ENCODE measurements around the gene CASZ1. TPM values are rescaled to one million over a fixed set of nuclear protein-coding genes. Genes with fewer than 3 reads are reported as not detected.

The CASZ1 gene
- total and polyA plus RNA-seq, 5 experiments from 2014 or later = 0.60 to 13.0 (median 1.4) TPM

- no peak for DNase-seq
- Mint-ChIP-seq H3K4me3 (no peak overlapping the region), H3K27ac (no peak overlapping the region), H3K9me3 (no peaks in the 10 kb centered on the region), H3K36me3 (peaks cover 0 to 5% (median 0%) of the 10 kb centered on the region in 3 donors), H3K4me1 (peaks cover 0 to 1% (median 0%) of the 10 kb centered on the region in 4 donors), H3K27me3 (no peaks in the 10 kb centered on the region)
- no peak for ATAC-seq
- POLR2A ChIA-PET = no interaction called here
Measured at GRCh38 chr1:10651793-10652192, 144.7 kb downstream of the CASZ1 start.

- POLR2A ChIA-PET = no interaction called here
- H3K9me3 Mint-ChIP-seq = no peaks in the 10 kb centered on the region
Measured at GRCh38 chr1:10651389-10651766, 145.1 kb downstream of the CASZ1 start.

GRCh38 chr1:10650556-10651388 lies 145.7 kb downstream of the CASZ1 start:
- H3K27ac Mint-ChIP-seq = no peak overlapping the region
- H3K27me3 Mint-ChIP-seq = no peaks in the 10 kb centered on the region
- H3K36me3 Mint-ChIP-seq = peaks cover 0 to 5% (median 0%) of the 10 kb centered on the region in 3 donors
- no peak overlapping the region for H3K4me3 Mint-ChIP-seq
- POLR2A ChIA-PET = no interaction called here
- ATAC-seq (no peak), DNase-seq (no peak)
- H3K9me3 Mint-ChIP-seq = no peaks in the 10 kb centered on the region
- H3K4me1 Mint-ChIP-seq = no peaks in the 10 kb centered on the region

More at GRCh38 chr1:10651389-10651766, 145.1 kb downstream of the CASZ1 start:
- no peaks in the 10 kb centered on the region for H3K27me3 Mint-ChIP-seq
- no peak for DNase-seq
- H3K36me3 Mint-ChIP-seq = peaks cover 0 to 5% (median 0%) of the 10 kb centered on the region in 3 donors
- H3K27ac Mint-ChIP-seq = no peak overlapping the region
- ATAC-seq = no peak
- H3K4me1 Mint-ChIP-seq = peaks cover 0 to 1% (median 0%) of the 10 kb centered on the region in 4 donors
- H3K4me3 Mint-ChIP-seq = no peak overlapping the region

GRCh38 chr1:10649517-10650201 lies 146.8 kb downstream of the CASZ1 start:
- Mint-ChIP-seq H3K27me3 (no peaks in the 10 kb centered on the region), H3K9me3 (no peaks in the 10 kb centered on the region), H3K36me3 (peaks cover 0 to 5% (median 0%) of the 10 kb centered on the region in 3 donors), H3K27ac (no peak overlapping the region), H3K4me1 (no peaks in the 10 kb centered on the region), H3K4me3 (no peak overlapping the region)
- ATAC-seq (no peak), DNase-seq (no peak)
- POLR2A ChIA-PET = no interaction called here

GRCh38 chr1:10648689-10649516 lies 147.5 kb downstream of the CASZ1 start:
- H3K4me1 Mint-ChIP-seq = no peaks in the 10 kb centered on the region
- ATAC-seq (no peak), DNase-seq (no peak)
- no peaks in the 10 kb centered on the region for H3K27me3 Mint-ChIP-seq
- H3K4me3 Mint-ChIP-seq = no peak overlapping the region
- peaks cover 0 to 4% (median 3%) of the 10 kb centered on the region in 3 donors for H3K36me3 Mint-ChIP-seq
- POLR2A ChIA-PET = interaction anchor here (0.5 kb wide), 1 partner anchor 84 kb away, joined by 3 read pairs; no protein-coding TSS in a partner anchor
- H3K27ac Mint-ChIP-seq = no peak overlapping the region
- H3K9me3 Mint-ChIP-seq = no peaks in the 10 kb centered on the region

GRCh38 chr1:10647414-10648170 lies 148.9 kb downstream of the CASZ1 start:
- ATAC-seq = no peak
- no peak for DNase-seq
- POLR2A ChIA-PET = no interaction called here
- Mint-ChIP-seq H3K27me3 (no peaks in the 10 kb centered on the region), H3K27ac (no peak overlapping the region), H3K4me1 (no peaks in the 10 kb centered on the region), H3K36me3 (peaks cover 0 to 3% (median 0%) of the 10 kb centered on the region in 3 donors), H3K4me3 (no peak overlapping the region), H3K9me3 (no peaks in the 10 kb centered on the region)

- peaks cover 0 to 3% (median 0%) of the 10 kb centered on the region in 3 donors for H3K36me3 Mint-ChIP-seq
- DNase-seq = no peak
Measured at GRCh38 chr1:10646347-10646861, 150.0 kb downstream of the CASZ1 start.

GRCh38 chr1:10644307-10645128 lies 151.9 kb downstream of the CASZ1 start:
- DNase-seq = no peak
- Mint-ChIP-seq H3K4me3 (no peak overlapping the region), H3K4me1 (no peaks in the 10 kb centered on the region), H3K9me3 (no peaks in the 10 kb centered on the region), H3K27me3 (no peaks in the 10 kb centered on the region), H3K27ac (no peak overlapping the region), H3K36me3 (peaks cover 0 to 3% (median 0%) of the 10 kb centered on the region in 3 donors)
- POLR2A ChIA-PET = no interaction called here
- no peak for ATAC-seq

More at GRCh38 chr1:10646347-10646861, 150.0 kb downstream of the CASZ1 start:
- ATAC-seq = no peak
- no peaks in the 10 kb centered on the region for H3K27me3 Mint-ChIP-seq
- no peaks in the 10 kb centered on the region for H3K9me3 Mint-ChIP-seq
- no peaks in the 10 kb centered on the region for H3K4me1 Mint-ChIP-seq
- peak overlapping the region in 1 of 10 donors; percentile 38 for H3K4me3 Mint-ChIP-seq
- POLR2A ChIA-PET = interaction anchor here (0.6 kb wide), 1 partner anchor 1074 kb away, joined by 5 read pairs; no protein-coding TSS in a partner anchor
- peak overlapping the region in 1 of 10 donors; percentile 40 for H3K27ac Mint-ChIP-seq

GRCh38 chr1:10643607-10644306 lies 152.7 kb downstream of the CASZ1 start:
- no peaks in the 10 kb centered on the region for H3K4me1 Mint-ChIP-seq
- POLR2A ChIA-PET = interaction anchor here (0.5 kb wide), 1 partner anchor 1760 kb away, joined by 6 read pairs; no protein-coding TSS in a partner anchor
- H3K4me3 Mint-ChIP-seq = no peak overlapping the region
- H3K9me3 Mint-ChIP-seq = no peaks in the 10 kb centered on the region
- no peaks in the 10 kb centered on the region for H3K27me3 Mint-ChIP-seq
- ATAC-seq (no peak), DNase-seq (no peak)
- H3K36me3 Mint-ChIP-seq = peaks cover 0 to 3% (median 0%) of the 10 kb centered on the region in 3 donors
- no peak overlapping the region for H3K27ac Mint-ChIP-seq

GRCh38 chr1:10642403-10643080 lies 153.9 kb downstream of the CASZ1 start:
- H3K36me3 Mint-ChIP-seq = peaks cover 0 to 3% (median 0%) of the 10 kb centered on the region in 3 donors
- POLR2A ChIA-PET = no interaction called here
- no peak for DNase-seq
- peaks cover 0 to 6% (median 4%) of the 10 kb centered on the region in 4 donors for H3K4me1 Mint-ChIP-seq
- H3K27me3 Mint-ChIP-seq = no peaks in the 10 kb centered on the region
- no peak for ATAC-seq
- no peaks in the 10 kb centered on the region for H3K9me3 Mint-ChIP-seq
- no peak overlapping the region for H3K4me3 Mint-ChIP-seq
- no peak overlapping the region for H3K27ac Mint-ChIP-seq
